DOHH2 (cell line): ENCODE results near the gene EBNA1BP2.

Experiments used
- H3F3A ChIP-seq: fragments of 200-600 bp; sonication (generic), shearing (Covaris generic); 2 replicates; pipeline ENCODE4 v1.6.0; 2016; ENCODE audit warnings: antibody characterized with exemption, mild to moderate bottlenecking; ENCODE audit not compliant: control insufficient read depth, insufficient read depth
- H3K27ac ChIP-seq: fragments of 200-600 bp; sonication (generic); 2 replicates; pipeline ENCODE4 v1.5.1; 2014; ENCODE audit warnings: low read depth, mild to moderate bottlenecking, low read length, moderate library complexity
- H3K27me3 ChIP-seq: fragments of 200-600 bp; sonication (generic); 2 replicates; pipeline ENCODE4 v1.6.1; 2014; ENCODE audit warnings: mild to moderate bottlenecking, low read length, mixed read lengths; ENCODE audit not compliant: control insufficient read depth
- H3K36me3 ChIP-seq: fragments of 200-600 bp; sonication (generic); 2 replicates; pipeline ENCODE4 v1.6.1; 2014; ENCODE audit warnings: mild to moderate bottlenecking, low read length, moderate library complexity, mixed read lengths; ENCODE audit not compliant: control insufficient read depth
- H3K4me1 ChIP-seq: fragments of 200-600 bp; sonication (generic); 2 replicates; pipeline ENCODE4 v1.6.1; 2014; ENCODE audit warnings: mild to moderate bottlenecking, low read length, mixed read lengths; ENCODE audit not compliant: control insufficient read depth
- H3K4me2 ChIP-seq: fragments of 200-600 bp; sonication (generic); 2 replicates; pipeline ENCODE4 v1.6.0; 2014; ENCODE audit warnings: mild to moderate bottlenecking, low read length, moderate library complexity
- H3K4me3 ChIP-seq: fragments of 200-600 bp; sonication (generic); 2 replicates; pipeline ENCODE4 v1.5.1; 2014; ENCODE audit warnings: mild to moderate bottlenecking, low read length, mixed read lengths
- H3K79me2 ChIP-seq: fragments of 200-600 bp; sonication (generic); 2 replicates; pipeline ENCODE4 v1.6.1; 2014; ENCODE audit warnings: mild to moderate bottlenecking, low read length, mixed read lengths; ENCODE audit not compliant: control insufficient read depth
- H3K9me2 ChIP-seq: fragments of 200-600 bp; sonication (generic); replicated peaks from 2 replicates; pipeline ENCODE4 v1.6.1; 2014; ENCODE audit warnings: mild to moderate bottlenecking, low read length, mixed read lengths; ENCODE audit not compliant: control insufficient read depth
- H3K9me3 ChIP-seq: fragments of 200-600 bp; sonication (generic); 2 replicates; pipeline ENCODE4 v1.6.1; 2014; ENCODE audit warnings: antibody characterized with exemption, low read length, mixed read lengths; ENCODE audit not compliant: control insufficient read depth, insufficient read depth
- H4K20me1 ChIP-seq: fragments of 200-600 bp; sonication (generic); 2 replicates; pipeline ENCODE4 v1.6.0; 2014; ENCODE audit warnings: low read depth, mild to moderate bottlenecking, antibody characterized with exemption, low read length, moderate library complexity; ENCODE audit not compliant: control insufficient read depth, insufficient read depth
- CTCF ChIP-seq: fragments of 200-600 bp; sonication (generic); IDR thresholded peaks from one replicate; pipeline ENCODE4 v1.5.1; 2014; ENCODE audit warnings: antibody characterized with exemption, mild to moderate bottlenecking, low read depth, low read length; ENCODE audit not compliant: poor library complexity, severe bottlenecking
- EZH2phosphoT487 ChIP-seq: fragments of 200-600 bp; sonication (generic); IDR thresholded peaks from 2 replicates; pipeline ENCODE4 v1.6.1; 2017; ENCODE audit warnings: borderline replicate concordance, mild to moderate bottlenecking, antibody characterized with exemption, low read length, moderate library complexity, mixed read lengths

EBNA1BP2 gene

DNA sequence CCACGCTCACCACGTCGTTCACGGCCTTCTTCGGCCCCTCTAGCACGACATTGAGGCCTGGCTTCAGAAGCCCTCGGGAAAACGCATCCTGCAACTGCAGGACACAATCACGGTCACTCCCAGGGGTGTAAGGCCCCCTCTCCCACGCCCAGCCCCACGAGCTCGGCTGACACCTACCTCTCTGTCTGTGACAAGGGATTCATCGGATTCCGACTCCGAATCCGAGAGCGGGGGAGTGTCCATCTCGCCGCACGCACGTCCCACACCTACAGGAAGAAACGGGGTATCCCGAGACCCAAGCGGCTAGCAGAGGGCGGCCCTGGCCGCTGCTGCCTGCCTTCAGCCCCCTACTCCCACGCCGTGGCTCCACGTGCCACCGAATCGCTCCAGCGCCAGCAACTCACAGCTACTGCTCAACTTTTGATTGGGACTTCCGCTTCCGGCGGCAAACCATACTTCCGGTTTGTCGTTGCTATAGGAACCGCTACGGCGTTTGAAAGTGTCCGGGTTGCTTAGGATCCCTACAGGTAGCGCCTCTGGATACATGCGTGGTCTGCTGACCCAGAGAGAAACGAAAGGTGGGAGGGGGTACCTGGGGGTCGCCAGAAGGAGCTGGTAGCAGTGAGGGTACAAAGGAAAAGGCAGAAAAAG, at the start of gene EBNA1BP2, which contains the start of gene CFAP57:
EBNA1BP2 (minus strand) TSS at position 415 of the 651 bp plus-strand sequence; CDS start at position 243, 172 bp downstream.
CFAP57 (plus strand) TSS at position 455 of the 651 bp plus-strand sequence. CDS start 424 bp downstream, outside the sequence.
- Histone ChIP-seq H3K9me3 (no peaks in the 10 kb centered on the region), H3K4me1 (peaks cover 16% of the 10 kb centered on the region), H4K20me1 (no peaks in the 10 kb centered on the region), H3K4me3 (peak within 1 kb of the TSS; percentile 98), H3F3A (no peaks in the 10 kb centered on the region), H3K36me3 (peaks cover 45% of the 10 kb centered on the region), H3K4me2 (peak within 1 kb of the TSS; percentile 78), H3K27me3 (peaks cover 18% of the 10 kb centered on the region), H3K27ac (no peak within 1 kb of the TSS; the same call in 1 of the 2 replicates), H3K79me2 (peaks cover 33% of the 10 kb centered on the region), H3K9me2 (no peaks in the 10 kb centered on the region)
- no peak for TF ChIP-seq CTCF

DNA sequence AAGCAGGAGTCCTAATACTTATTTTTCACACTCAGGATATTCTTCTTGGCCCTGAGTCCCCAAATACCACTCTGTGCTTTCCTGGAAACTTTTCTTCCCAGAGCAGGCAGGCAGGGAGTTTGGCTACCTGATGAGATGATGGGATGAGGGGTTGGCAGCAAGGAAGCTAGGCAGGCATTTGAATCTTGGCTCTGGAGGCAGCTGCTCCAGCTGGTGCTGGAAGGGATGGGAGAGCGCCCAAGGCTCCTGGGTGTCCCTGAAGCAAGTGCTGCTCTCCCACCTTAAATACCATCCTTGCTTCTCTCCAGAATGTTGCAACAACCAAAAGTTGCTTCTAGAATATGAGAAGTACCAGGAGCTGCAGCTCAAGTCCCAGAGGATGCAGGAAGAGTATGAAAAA, 49.7 kb upstream of the EBNA1BP2 start:
- Histone ChIP-seq H3K79me2 (no peaks in the 10 kb centered on the region), H4K20me1 (no peaks in the 10 kb centered on the region), H3K4me2 (peak overlapping the region; percentile 26), H3K9me3 (no peaks in the 10 kb centered on the region), H3K36me3 (no peaks in the 10 kb centered on the region), H3K27me3 (no peaks in the 10 kb centered on the region), H3K4me3 (no peak overlapping the region), H3K27ac (0 out of 2 replicates have a peak overlapping the region, but pooled peaks have one; percentile 29), H3K9me2 (no peaks in the 10 kb centered on the region), H3K4me1 (peaks cover 20% of the 10 kb centered on the region), H3F3A (no peaks in the 10 kb centered on the region)
- TF ChIP-seq EZH2phosphoT487 (no peak), CTCF (no peak)

GRCh38 chr1:43220905-43221778, 49.1 kb upstream of the EBNA1BP2 start:
- Histone ChIP-seq H3K9me3 (no peaks in the 10 kb centered on the region), H4K20me1 (no peaks in the 10 kb centered on the region), H3K4me2 (peak overlapping the region; percentile 26), H3K4me1 (peaks cover 20% of the 10 kb centered on the region), H3K9me2 (no peaks in the 10 kb centered on the region), H3K79me2 (no peaks in the 10 kb centered on the region), H3K27ac (peak overlapping the region; percentile 29), H3K36me3 (no peaks in the 10 kb centered on the region), H3K27me3 (no peaks in the 10 kb centered on the region), H3F3A (no peaks in the 10 kb centered on the region), H3K4me3 (no peak overlapping the region; the same call in 1 of the 2 replicates)
- no peak for TF ChIP-seq CTCF
- no peak for TF ChIP-seq EZH2phosphoT487
